CD4-positive, alpha-beta memory T cell (primary cell): ENCODE results near the gene ITGA2B. TPM values are rescaled to one million over a fixed set of nuclear protein-coding genes. Genes with fewer than 3 reads are reported as not detected.
A peak's percentile ranks its signal among the peaks of the same experiment; 100 is the strongest.
"Not testable (repeated sequence)": the region's sequence is repeated elsewhere in the genome, so short reads cannot be mapped to it uniquely, and the experiment has no call there.

Experiments
- CTCF ChIA-PET: fragments of 350-600 bp; sonication (Branson Sonifier 250); formaldehyde crosslinking; loops from one replicate; lab custom pipeline; 2021; ENCODE audit warnings: inconsistent platforms; ENCODE audit not compliant: partially characterized antibody; lab: Charles Lee
- POLR2A ChIA-PET: fragments of 350-600 bp; sonication (Branson Sonifier 250); formaldehyde crosslinking; loops from one replicate; lab custom pipeline; 2021; ENCODE audit not compliant: partially characterized antibody; lab: Charles Lee
- DNase-seq, 5 donors: peaks; one replicate each; pipeline versions ENCODE4 v3.0.0 to v3.0.0-alpha.2; 2020 to 2022; ENCODE audit warnings: mixed read lengths in 1 of 5
- H3K27ac ChIP-seq: one replicate; pipeline ENCODE4 v1.7.0; 2013; ENCODE audit warnings: low read depth, low read length
- H3K27me3 ChIP-seq: 2 replicates; pipeline ENCODE4 v1.7.0; 2013; ENCODE audit warnings: mild to moderate bottlenecking, low read length, moderate library complexity; ENCODE audit not compliant: insufficient read depth
- H3K36me3 ChIP-seq: 2 replicates; pipeline ENCODE4 v1.7.0; 2013; ENCODE audit warnings: mild to moderate bottlenecking, low read length, moderate library complexity; ENCODE audit not compliant: insufficient read depth
- H3K4me1 ChIP-seq: 2 replicates; pipeline ENCODE4 v1.7.0; 2013; ENCODE audit warnings: mild to moderate bottlenecking, low read length, moderate library complexity; ENCODE audit not compliant: insufficient read depth
- H3K4me3 ChIP-seq, 2 donors: one replicate each; pipeline ENCODE4 v1.7.0; 2013; ENCODE audit warnings: low read length in 2 of 2, mild to moderate bottlenecking in 1 of 2
- H3K9me3 ChIP-seq, 2 donors: one replicate each; pipeline ENCODE4 v1.7.0; 2013; ENCODE audit warnings: low read length in 2 of 2, control low read depth in 1 of 2; ENCODE audit not compliant: control insufficient read depth in 1 of 2
- H3K27ac Mint-ChIP-seq, 7 donors: one replicate each; pipeline ENCODE4 v1.8.0; 2020 to 2021; ENCODE audit warnings: mixed read lengths in 7 of 7, mild to moderate bottlenecking in 6 of 7, inconsistent platforms in 3 of 7, moderate library complexity in 3 of 7
- H3K27me3 Mint-ChIP-seq, 2 donors: one replicate each; pipeline ENCODE4 v1.8.0; 2020 to 2021; ENCODE audit warnings: mixed read lengths in 2 of 2
- H3K36me3 Mint-ChIP-seq, 2 donors: one replicate each; pipeline ENCODE4 v1.8.0; 2020 to 2021; ENCODE audit warnings: mixed read lengths in 2 of 2, inconsistent platforms in 1 of 2, mild to moderate bottlenecking in 1 of 2
- H3K4me1 Mint-ChIP-seq, 4 donors: one replicate each; pipeline ENCODE4 v1.8.0; 2020 to 2021; ENCODE audit warnings: mixed read lengths in 4 of 4, mild to moderate bottlenecking in 1 of 4
- H3K4me3 Mint-ChIP-seq, 8 donors: one replicate each; pipeline ENCODE4 v1.8.0; 2020 to 2021; ENCODE audit warnings: mixed read lengths in 8 of 8, mild to moderate bottlenecking in 7 of 8, moderate library complexity in 6 of 8, inconsistent platforms in 3 of 8
- H3K9me3 Mint-ChIP-seq, 8 donors: one replicate each; pipeline ENCODE4 v1.8.0; 2020 to 2021; ENCODE audit warnings: mixed read lengths in 8 of 8, mild to moderate bottlenecking in 5 of 8, inconsistent platforms in 3 of 8, moderate library complexity in 1 of 8
- intact Hi-C: fragments of 100-400 bp; cut with micrococcal nuclease; formaldehyde crosslinking; loops from one replicate; pipeline ENCODE4 v1.15.1; 2023
- polyA plus RNA-seq, 2 donors: library from polyadenylated mRNA; unstranded; fragments of 300-500 nt; fragmentation: Illumina TruSeq; gene quantifications; one replicate each; pipeline ENCODE4 v1.2.3, GENCODE V29; 2021
- total RNA-seq, 2 experiments: library from RNA; stranded (reverse); gene quantifications; one replicate each; pipeline ENCODE4 v1.2.3, GENCODE V29; 2021

Gene ITGA2B
- total and polyA plus RNA-seq, 4 experiments from 2014 or later = 0.44 to 1.0 TPM; not detected in 2

- Mint-ChIP-seq H3K4me1 (peaks cover 13 to 31% (median 22%) of the 10 kb centered on the region in 4 donors), H3K4me3 (peak overlapping the region in 1 of 8 donors; percentile 32), H3K27ac (peak overlapping the region in 1 of 7 donors; percentile 64)
- H3K9me3 ChIP-seq, H3K36me3 ChIP-seq, H3K4me1 ChIP-seq, H3K9me3 Mint-ChIP-seq, H3K27me3 ChIP-seq, DNase-seq, H3K36me3 Mint-ChIP-seq, H3K27ac ChIP-seq, intact Hi-C loops, H3K4me3 ChIP-seq, H3K27me3 Mint-ChIP-seq: not testable (repeated sequence)
- POLR2A ChIA-PET = interaction anchor here (0.5 to 1.2 kb wide), 5 partner anchors 126 to 151 kb away, joined by 3 read pairs; no protein-coding TSS in a partner anchor
- CTCF ChIA-PET = interaction anchor here (0.8 to 1.6 kb wide), 3 partner anchors 17 to 137 kb away, joined by 3 to 7 read pairs (median 3); no protein-coding TSS in a partner anchor
Measured at GRCh38 chr17:44347206-44348055, 42.0 kb downstream of the ITGA2B start.

DNA sequence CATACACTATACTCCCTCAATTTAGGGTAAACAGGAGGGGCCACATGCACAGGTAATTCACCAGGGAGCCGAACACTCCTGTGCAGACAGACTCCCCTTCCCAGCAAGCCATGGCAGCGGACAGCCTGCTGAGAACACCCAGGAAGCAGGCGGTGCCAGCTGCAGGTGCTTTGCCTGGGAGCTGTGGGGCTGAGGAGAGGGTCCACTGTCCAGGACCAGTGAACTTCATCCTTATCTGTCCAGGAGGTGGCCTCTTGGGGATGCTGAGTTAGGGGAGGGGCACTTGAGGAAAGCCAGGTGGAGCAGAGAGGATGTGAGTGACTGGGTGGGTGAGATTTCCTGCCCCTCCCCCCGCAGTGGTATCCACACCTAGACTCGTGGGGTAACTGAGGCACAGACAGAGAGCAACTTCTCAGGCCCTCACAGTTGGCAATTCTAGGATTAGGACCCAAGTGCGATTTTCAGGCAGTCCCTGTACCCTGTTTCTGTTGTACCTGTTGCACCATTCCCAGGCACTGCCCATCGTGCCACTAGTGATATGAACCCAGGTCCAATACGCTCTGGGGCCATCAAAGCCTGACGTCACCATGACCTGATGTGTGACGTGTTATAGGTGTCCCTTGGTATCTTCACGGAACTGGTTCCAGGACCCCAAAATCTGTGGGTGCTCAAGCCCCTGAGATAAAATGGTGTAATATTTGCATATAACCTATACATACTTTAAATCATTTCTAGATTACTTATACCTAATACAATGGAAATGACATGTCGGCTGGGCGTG is 43.2 kb downstream of the ITGA2B start:
- ChIA-PET POLR2A (interaction anchor here (0.7 to 2.2 kb wide), 16 partner anchors 8 to 148 kb away, joined by 3 to 22 read pairs (median 6); partner anchors contain the start of genes RUNDC3A and UBTF), CTCF (interaction anchor here (0.7 to 3.6 kb wide), 19 partner anchors 8 to 205 kb away, joined by 3 to 41 read pairs (median 6); partner anchors contain the start of genes FAM171A2, HROB and TMUB2)
- Mint-ChIP-seq H3K4me3 (peak overlapping the region; percentile 90 to 97 (median 92)), H3K27ac (peak overlapping the region in 5 of 7 donors; percentile 69 to 88 (median 81)), H3K9me3 (no peaks in the 10 kb centered on the region), H3K27me3 (no peaks in the 10 kb centered on the region), H3K4me1 (peaks cover 13 to 31% (median 22%) of the 10 kb centered on the region in 4 donors), H3K36me3 (peaks cover 0 to 10% of the 10 kb centered on the region in 2 donors)
- Histone ChIP-seq H3K36me3 (no peaks in the 10 kb centered on the region), H3K4me1 (peaks cover 10% of the 10 kb centered on the region), H3K9me3 (no peaks in the 10 kb centered on the region), H3K27me3 (no peaks in the 10 kb centered on the region), H3K27ac (no peak overlapping the region), H3K4me3 (peak overlapping the region; percentile 90 to 97)
- no peak for DNase-seq
- intact Hi-C loops = no loop called here

- peaks cover 10% of the 10 kb centered on the region for H3K4me1 ChIP-seq
- peak overlapping the region; percentile 90 to 97 for H3K4me3 ChIP-seq
- peak in 3 of 5 donors; percentile 34 to 43 (median 37) for DNase-seq
- no peaks in the 10 kb centered on the region for H3K27me3 ChIP-seq
- Mint-ChIP-seq H3K36me3 (peaks cover 0 to 10% of the 10 kb centered on the region in 2 donors), H3K27ac (peak overlapping the region; percentile 69 to 88 (median 82)), H3K27me3 (peaks cover 0 to 2% of the 10 kb centered on the region in 2 donors), H3K4me3 (peak overlapping the region; percentile 90 to 97 (median 92)), H3K9me3 (no peaks in the 10 kb centered on the region), H3K4me1 (peaks cover 10 to 31% (median 19%) of the 10 kb centered on the region in 4 donors)
- ChIA-PET POLR2A (interaction anchor here (0.6 to 2.2 kb wide), 18 partner anchors 8 to 222 kb away, joined by 3 to 22 read pairs (median 5); partner anchors contain the start of genes HDAC5, RUNDC3A and UBTF), CTCF (interaction anchor here (0.7 to 3.6 kb wide), 22 partner anchors 9 to 205 kb away, joined by 3 to 41 read pairs (median 6); partner anchors contain the start of genes FAM171A2, HROB and TMUB2)
- intact Hi-C loops = loop anchor here (2.0 kb wide), 1 partner anchor 15 kb away; no protein-coding TSS in a partner anchor
- H3K36me3 ChIP-seq = no peaks in the 10 kb centered on the region
- peak overlapping the region; percentile 57 for H3K27ac ChIP-seq
- H3K9me3 ChIP-seq = no peaks in the 10 kb centered on the region
Measured at GRCh38 chr17:44345454-44346026, 43.9 kb downstream of the ITGA2B start.

DNA sequence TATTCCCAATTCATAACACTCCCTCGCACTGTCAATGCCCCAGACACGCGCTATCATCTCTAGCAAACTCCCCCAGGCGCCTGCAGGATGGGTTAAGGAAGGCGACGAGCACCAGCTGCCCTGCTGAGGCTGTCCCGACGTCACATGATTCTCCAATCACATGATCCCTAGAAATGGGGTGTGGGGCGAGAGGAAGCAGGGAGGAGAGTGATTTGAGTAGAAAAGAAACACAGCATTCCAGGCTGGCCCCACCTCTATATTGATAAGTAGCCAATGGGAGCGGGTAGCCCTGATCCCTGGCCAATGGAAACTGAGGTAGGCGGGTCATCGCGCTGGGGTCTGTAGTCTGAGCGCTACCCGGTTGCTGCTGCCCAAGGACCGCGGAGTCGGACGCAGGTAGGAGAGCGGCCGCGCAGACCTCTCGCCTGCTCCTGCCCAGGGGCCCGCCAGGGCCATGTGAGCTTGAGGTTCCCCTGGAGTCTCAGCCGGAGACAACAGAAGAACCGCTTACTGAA is 44.5 kb downstream of the ITGA2B start, which contains the start of gene GRN:
Gene GRN (plus strand): TSS at position 364 of the 515 bp plus-strand sequence. CDS start 3,863 bp downstream, outside the sequence.
- H3K4me1 Mint-ChIP-seq = peaks cover 10 to 31% (median 19%) of the 10 kb centered on the region in 4 donors
- peaks cover 10% of the 10 kb centered on the region for H3K4me1 ChIP-seq
- H3K4me3 Mint-ChIP-seq = peak within 1 kb of the TSS; percentile 90 to 97 (median 92)
- DNase-seq = peak; percentile 81 to 87 (median 84)
- H3K27ac Mint-ChIP-seq = peak within 1 kb of the TSS; percentile 69 to 88 (median 82)
- no peaks in the 10 kb centered on the region for H3K27me3 ChIP-seq
- ChIA-PET CTCF (interaction anchor here (0.7 to 3.6 kb wide), 21 partner anchors 9 to 204 kb away, joined by 3 to 41 read pairs (median 6); partner anchors contain the start of genes FAM171A2, HROB and TMUB2), POLR2A (interaction anchor here (0.6 to 2.2 kb wide), 16 partner anchors 9 to 222 kb away, joined by 3 to 22 read pairs (median 6); partner anchors contain the start of genes HDAC5 and UBTF)
- peaks cover 0 to 10% of the 10 kb centered on the region in 2 donors for H3K36me3 Mint-ChIP-seq
- peak within 1 kb of the TSS; percentile 57 for H3K27ac ChIP-seq
- H3K9me3 Mint-ChIP-seq = no peaks in the 10 kb centered on the region
- peak within 1 kb of the TSS; percentile 90 to 97 for H3K4me3 ChIP-seq
- peaks cover 0 to 6% of the 10 kb centered on the region in 2 donors for H3K27me3 Mint-ChIP-seq
- intact Hi-C loops = loop anchor here (2.0 kb wide), 1 partner anchor 14 kb away; no protein-coding TSS in a partner anchor
- no peaks in the 10 kb centered on the region for H3K9me3 ChIP-seq
- H3K36me3 ChIP-seq = no peaks in the 10 kb centered on the region

DNA sequence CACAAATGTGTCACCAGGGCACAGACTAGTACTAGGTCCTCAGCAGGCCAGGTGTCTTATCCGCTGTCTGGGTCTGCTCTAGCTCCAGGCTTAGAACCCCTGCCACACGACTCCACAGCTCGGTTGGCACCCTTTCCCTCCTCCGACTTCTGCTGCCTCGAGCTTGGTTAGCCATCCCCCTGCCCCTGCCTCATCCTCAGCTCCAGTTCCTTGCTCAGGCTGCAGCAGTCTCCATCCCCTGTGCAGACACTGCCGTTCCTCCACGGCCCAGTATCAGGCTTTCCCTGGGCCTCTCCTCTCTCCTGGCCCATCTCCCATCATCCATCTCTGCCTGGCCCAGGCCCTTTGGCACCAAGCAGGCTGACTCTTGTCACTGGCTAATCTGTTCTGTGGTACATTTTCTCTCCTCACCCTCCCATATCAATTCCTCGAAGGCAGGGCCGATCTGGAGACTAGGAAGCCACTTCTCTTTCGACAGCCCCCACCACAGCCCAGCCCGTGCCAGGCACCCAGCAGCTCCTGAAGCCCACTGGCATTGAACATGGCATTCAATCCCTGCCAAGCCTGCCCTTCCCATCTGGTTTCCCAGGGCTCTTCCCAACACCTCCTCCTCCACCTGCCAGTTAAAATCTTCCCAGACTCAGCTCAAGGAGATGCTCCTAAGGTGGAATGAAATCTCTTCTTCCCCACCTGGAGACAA is 45.8 kb downstream of the ITGA2B start:
- CTCF ChIA-PET = interaction anchor here (0.9 to 3.6 kb wide), 2 partner anchors 11 to 132 kb away, joined by 4 to 41 read pairs; no protein-coding TSS in a partner anchor
- H3K36me3 ChIP-seq = no peaks in the 10 kb centered on the region

More for the DNA sequence above, 45.8 kb downstream of the ITGA2B start:
- Mint-ChIP-seq H3K4me3 (peak overlapping the region in 1 of 8 donors; percentile 17), H3K9me3 (no peaks in the 10 kb centered on the region), H3K27ac (peak overlapping the region in 2 of 7 donors; percentile 61 to 63), H3K4me1 (peaks cover 10 to 31% (median 18%) of the 10 kb centered on the region in 4 donors), H3K27me3 (peaks cover 0 to 6% of the 10 kb centered on the region in 2 donors), H3K36me3 (peaks cover 0 to 6% of the 10 kb centered on the region in 2 donors)
- POLR2A ChIA-PET = interaction anchor here (0.7 kb wide), 1 partner anchor 17 kb away, joined by 6 read pairs; no protein-coding TSS in a partner anchor
- no peaks in the 10 kb centered on the region for H3K9me3 ChIP-seq
- no peak overlapping the region for H3K4me3 ChIP-seq
- H3K27me3 ChIP-seq = no peaks in the 10 kb centered on the region
- intact Hi-C loops = loop anchor here (2.0 kb wide), 1 partner anchor 13 kb away; no protein-coding TSS in a partner anchor
- no peak for DNase-seq
- H3K4me1 ChIP-seq = peaks cover 10% of the 10 kb centered on the region
- no peak overlapping the region for H3K27ac ChIP-seq
